NB4 (cell line): Measurements from ENCODE around the gene IQSEC3.

Experiments used
- CTCF ChIP-seq: IDR thresholded peaks from one replicate; pipeline ENCODE4 v1.5.1; 2012; ENCODE audit warnings: low read depth, low read length
- MAX ChIP-seq: IDR thresholded peaks from 2 replicates; pipeline ENCODE4 v1.6.1; 2011; ENCODE audit warnings: low read depth, low read length
- POLR2A ChIP-seq: IDR thresholded peaks from 2 replicates; pipeline ENCODE4 v1.6.1; 2011; ENCODE audit warnings: mild to moderate bottlenecking; ENCODE audit not compliant: insufficient read length; ENCODE audit errors: extremely low read depth

- TF ChIP-seq POLR2A (no peak), CTCF (no peak), MAX (no peak)
Observed at GRCh38 chr12:115518-115917, 49.0 kb downstream of the IQSEC3 start.
